Measurements from ENCODE around the gene GLI2. TPM values are rescaled to one million over a fixed set of nuclear protein-coding genes. Genes with fewer than 3 reads are reported as not detected.

Gene GLI2
- total and polyA plus RNA-seq, 12 donors, result 0.37 to 1.7 (median 1.0) TPM

DNA sequence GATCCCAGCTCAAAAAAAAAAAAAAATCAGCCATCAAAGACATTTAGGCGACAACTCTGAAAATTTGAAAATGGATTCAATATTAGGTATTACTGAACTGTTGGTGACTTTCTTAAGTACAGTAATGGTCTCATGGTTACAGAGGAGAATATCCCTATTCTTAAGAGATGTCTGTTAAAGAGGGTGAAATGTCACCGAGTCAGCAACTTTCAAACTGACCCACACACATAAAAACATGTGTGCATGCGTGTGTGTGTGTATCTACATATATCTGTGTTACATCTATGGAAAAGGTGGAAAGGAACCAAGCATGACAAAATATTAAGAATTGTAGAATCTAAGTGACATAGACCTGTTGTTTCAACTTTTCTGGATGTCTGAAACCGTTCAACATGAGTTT is 41.6 kb upstream of the GLI2 start:
- ATAC-seq (no peak), DNase-seq (no peak)
- no peaks in the 10 kb centered on the region for H3K9me3 ChIP-seq
- peaks cover 0 to 67% (median 51%) of the 10 kb centered on the region in 7 donors for H3K27me3 ChIP-seq
- peaks cover 0 to 4% (median 0%) of the 10 kb centered on the region in 9 donors for H3K4me1 ChIP-seq
- H3K27ac ChIP-seq, result no peak overlapping the region
- WGBS, 2 donors, result 82 to 91% methylated on average over 4 of the region's 4 CpGs
- H3K4me3 ChIP-seq, result no peak overlapping the region
- H3K36me3 ChIP-seq, result no peaks in the 10 kb centered on the region
- intact Hi-C loops (cut with DNase I), result loop anchor here in 6 of 10 donors (2.0 kb wide), 4 partner anchors 377 to 387 kb away; no protein-coding TSS in a partner anchor
- TF ChIP-seq, protein P1, sequence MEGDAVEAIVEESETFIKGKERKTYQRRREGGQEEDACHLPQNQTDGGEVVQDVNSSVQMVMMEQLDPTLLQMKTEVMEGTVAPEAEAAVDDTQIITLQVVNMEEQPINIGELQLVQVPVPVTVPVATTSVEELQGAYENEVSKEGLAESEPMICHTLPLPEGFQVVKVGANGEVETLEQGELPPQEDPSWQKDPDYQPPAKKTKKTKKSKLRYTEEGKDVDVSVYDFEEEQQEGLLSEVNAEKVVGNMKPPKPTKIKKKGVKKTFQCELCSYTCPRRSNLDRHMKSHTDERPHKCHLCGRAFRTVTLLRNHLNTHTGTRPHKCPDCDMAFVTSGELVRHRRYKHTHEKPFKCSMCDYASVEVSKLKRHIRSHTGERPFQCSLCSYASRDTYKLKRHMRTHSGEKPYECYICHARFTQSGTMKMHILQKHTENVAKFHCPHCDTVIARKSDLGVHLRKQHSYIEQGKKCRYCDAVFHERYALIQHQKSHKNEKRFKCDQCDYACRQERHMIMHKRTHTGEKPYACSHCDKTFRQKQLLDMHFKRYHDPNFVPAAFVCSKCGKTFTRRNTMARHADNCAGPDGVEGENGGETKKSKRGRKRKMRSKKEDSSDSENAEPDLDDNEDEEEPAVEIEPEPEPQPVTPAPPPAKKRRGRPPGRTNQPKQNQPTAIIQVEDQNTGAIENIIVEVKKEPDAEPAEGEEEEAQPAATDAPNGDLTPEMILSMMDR (IDR thresholded peaks at IDR 0.05), result no peak

DNA sequence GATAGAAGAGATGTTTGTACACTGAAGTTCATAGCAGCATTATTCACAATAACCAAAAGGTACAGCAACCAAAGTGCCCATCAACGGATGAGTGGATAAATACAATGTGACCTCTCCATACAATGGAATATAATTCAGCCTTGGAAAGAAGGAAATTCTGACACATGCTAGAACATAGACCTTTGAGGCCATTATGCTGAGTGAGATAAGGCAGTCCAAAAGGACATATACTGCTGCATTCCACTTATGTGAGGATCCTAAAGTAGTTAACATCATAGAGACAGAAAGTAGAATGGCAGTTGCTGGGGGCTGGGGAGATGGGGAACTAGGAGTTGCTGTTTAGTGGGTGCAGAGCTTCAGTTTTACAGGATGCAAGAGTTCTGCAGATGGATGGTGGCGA is 38.2 kb upstream of the GLI2 start:
- 89 to 90% methylated on average over 2 of the region's 2 CpGs for WGBS, 2 donors
- Histone ChIP-seq H3K9me3 (no peaks in the 10 kb centered on the region), H3K27me3 (peaks cover 0 to 71% (median 48%) of the 10 kb centered on the region in 7 donors), H3K36me3 (no peaks in the 10 kb centered on the region), H3K4me3 (no peak overlapping the region), H3K27ac (no peak overlapping the region), H3K4me1 (peaks cover 0 to 4% (median 0%) of the 10 kb centered on the region in 9 donors)
- DNase-seq (no peak), ATAC-seq (no peak)
- TF ChIP-seq, protein P1 (IDR thresholded peaks at IDR 0.05), result no peak
- intact Hi-C loops (cut with DNase I), result loop anchor here in 2 of 10 donors (5.0 kb wide), 2 partner anchors 375 to 380 kb away; no protein-coding TSS in a partner anchor

DNA sequence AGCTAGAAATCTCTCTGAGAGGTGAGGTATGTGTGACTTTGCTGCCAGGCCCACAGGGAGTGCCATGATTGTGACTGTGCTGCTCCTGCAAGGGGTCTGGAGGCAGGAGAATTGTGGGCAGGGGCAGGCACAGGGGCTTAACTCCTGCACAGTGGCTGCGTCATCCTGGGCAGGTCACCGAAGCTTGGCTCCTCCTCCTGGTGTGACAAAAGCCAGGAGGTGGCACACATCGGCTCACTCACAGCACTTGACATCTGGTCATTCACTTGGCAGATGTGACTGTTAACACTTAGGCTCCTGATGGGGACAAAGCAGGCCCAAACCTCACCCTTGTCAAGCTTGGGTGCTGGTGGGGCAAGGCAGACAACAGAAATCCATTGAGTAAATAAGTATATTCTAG is 36.4 kb upstream of the GLI2 start:
- intact Hi-C loops (cut with DNase I), result loop anchor here in 2 of 10 donors (5.0 kb wide), 2 partner anchors 373 to 378 kb away; no protein-coding TSS in a partner anchor
- ATAC-seq, result no peak

DNA sequence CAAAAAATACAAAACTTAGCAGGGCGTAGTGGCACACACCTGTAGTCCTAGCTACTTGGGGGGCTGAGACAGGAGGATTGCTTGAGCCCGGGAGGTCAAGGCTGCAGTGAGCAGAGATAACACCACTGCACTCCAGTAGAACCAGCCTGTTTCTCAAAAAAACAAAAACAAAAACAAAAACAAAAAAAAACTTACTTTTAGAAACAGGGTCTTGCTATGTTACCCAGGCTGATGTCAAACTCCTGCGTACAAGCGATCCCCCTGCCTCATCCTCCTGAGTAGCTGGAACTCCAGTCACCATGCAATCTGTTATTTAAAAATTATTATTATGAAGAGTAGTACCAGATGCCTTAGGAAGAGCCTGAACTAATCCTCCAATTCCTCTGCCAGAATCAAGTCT is 35.0 kb upstream of the GLI2 start:
- intact Hi-C loops (cut with DNase I), result no loop called here
- peaks cover 0 to 55% (median 24%) of the 10 kb centered on the region in 7 donors for H3K27me3 ChIP-seq
- H3K9me3 ChIP-seq, result no peaks in the 10 kb centered on the region

More for the DNA sequence above, 36.4 kb upstream of the GLI2 start:
- TF ChIP-seq, protein P1 (IDR thresholded peaks at IDR 0.05), result no peak
- DNase-seq, result no peak
- H3K27ac ChIP-seq, result no peak overlapping the region
- WGBS, 2 donors, result 56 to 62% methylated on average over 3 of the region's 3 CpGs
- peaks cover 0 to 4% (median 0%) of the 10 kb centered on the region in 9 donors for H3K4me1 ChIP-seq
- no peaks in the 10 kb centered on the region for H3K36me3 ChIP-seq
- H3K9me3 ChIP-seq, result no peaks in the 10 kb centered on the region
- H3K4me3 ChIP-seq, result no peak overlapping the region
- peaks cover 0 to 69% (median 38%) of the 10 kb centered on the region in 7 donors for H3K27me3 ChIP-seq

More for the DNA sequence above, 35.0 kb upstream of the GLI2 start:
- Histone ChIP-seq H3K36me3 (no peaks in the 10 kb centered on the region), H3K27ac (no peak overlapping the region), H3K4me1 (peaks cover 0 to 3% (median 0%) of the 10 kb centered on the region in 9 donors), H3K4me3 (no peak overlapping the region)
- ATAC-seq (no peak), DNase-seq (no peak)
- 84 to 87% methylated on average over 4 of the region's 4 CpGs for WGBS, 2 donors
- TF ChIP-seq, protein P1 (IDR thresholded peaks at IDR 0.05), result no peak

Data from heart right ventricle (tissue), 16 donors.